MCF 10A (cell line): ENCODE results near the gene PDE6C. TPM values are rescaled to one million over a fixed set of nuclear protein-coding genes. Genes with fewer than 3 reads are reported as not detected.

ENCODE experiments used
- BruUV-seq: library from RNA; stranded (reverse); fragments of 400-500 nt; replicated peaks from 2 replicates; lab custom pipeline; 2021; lab: Mats Ljungman, UMichigan
- CTCF ChIA-PET: fragments of 300-600 bp; sonication (Branson Sonifier 250); formaldehyde crosslinking; extraction: SDS; loops from one replicate; lab custom pipeline; 2021; ENCODE audit warnings: antibody characterized with exemption, inconsistent platforms; lab: Yijun Ruan, JAX
- POLR2A ChIA-PET: fragments of 300-600, 350-650 bp; sonication (Branson Sonifier 250); formaldehyde crosslinking; extraction: SDS; loops from one replicate; lab custom pipeline; 2020; ENCODE audit warnings: antibody characterized with exemption, inconsistent platforms; lab: Yijun Ruan, JAX
- DNase-seq: peaks from one replicate; pipeline ENCODE4 v3.0.0-alpha.2; 2018; ENCODE audit not compliant: unreplicated experiment
- H3K27ac Mint-ChIP-seq: one replicate; pipeline ENCODE4 v1.8.0; 2022; ENCODE audit warnings: mild to moderate bottlenecking, low read depth, mixed read lengths; ENCODE audit not compliant: unreplicated experiment
- H3K27me3 Mint-ChIP-seq: one replicate; pipeline ENCODE4 v1.8.0; 2022; ENCODE audit warnings: mixed read lengths; ENCODE audit not compliant: insufficient read depth, unreplicated experiment
- H3K36me3 Mint-ChIP-seq: one replicate; pipeline ENCODE4 v1.8.0; 2022; ENCODE audit warnings: mild to moderate bottlenecking, moderate library complexity, mixed read lengths; ENCODE audit not compliant: insufficient read depth, unreplicated experiment
- H3K4me1 Mint-ChIP-seq: one replicate; pipeline ENCODE4 v1.8.0; 2022; ENCODE audit warnings: mixed read lengths; ENCODE audit not compliant: insufficient read depth, unreplicated experiment
- H3K4me3 Mint-ChIP-seq: one replicate; pipeline ENCODE4 v1.8.0; 2022; ENCODE audit warnings: mild to moderate bottlenecking, moderate library complexity, mixed read lengths; ENCODE audit not compliant: unreplicated experiment
- H3K9me3 Mint-ChIP-seq: one replicate; pipeline ENCODE4 v1.8.0; 2022; ENCODE audit warnings: mixed read lengths; ENCODE audit not compliant: unreplicated experiment
- intact Hi-C: fragments of 100-400 bp; cut with micrococcal nuclease; formaldehyde crosslinking; loops from 2 replicates; pipeline ENCODE4 v1.14.1; 2022
- total RNA-seq: library from RNA; stranded (reverse); gene quantifications from 2 replicates; pipeline ENCODE4 v1.2.3, GENCODE V29; 2022
- TF ChIP-seq, protein P1 (sequence below): fragments of 200-600 bp; IDR thresholded peaks from one replicate; pipeline ENCODE4 v1.8.0; 2022; ENCODE audit warnings: antibody characterized with exemption, mild to moderate bottlenecking; ENCODE audit not compliant: unreplicated experiment

Gene PDE6C
- total RNA-seq, 1 experiment from 2014 or later, result not detected

DNA sequence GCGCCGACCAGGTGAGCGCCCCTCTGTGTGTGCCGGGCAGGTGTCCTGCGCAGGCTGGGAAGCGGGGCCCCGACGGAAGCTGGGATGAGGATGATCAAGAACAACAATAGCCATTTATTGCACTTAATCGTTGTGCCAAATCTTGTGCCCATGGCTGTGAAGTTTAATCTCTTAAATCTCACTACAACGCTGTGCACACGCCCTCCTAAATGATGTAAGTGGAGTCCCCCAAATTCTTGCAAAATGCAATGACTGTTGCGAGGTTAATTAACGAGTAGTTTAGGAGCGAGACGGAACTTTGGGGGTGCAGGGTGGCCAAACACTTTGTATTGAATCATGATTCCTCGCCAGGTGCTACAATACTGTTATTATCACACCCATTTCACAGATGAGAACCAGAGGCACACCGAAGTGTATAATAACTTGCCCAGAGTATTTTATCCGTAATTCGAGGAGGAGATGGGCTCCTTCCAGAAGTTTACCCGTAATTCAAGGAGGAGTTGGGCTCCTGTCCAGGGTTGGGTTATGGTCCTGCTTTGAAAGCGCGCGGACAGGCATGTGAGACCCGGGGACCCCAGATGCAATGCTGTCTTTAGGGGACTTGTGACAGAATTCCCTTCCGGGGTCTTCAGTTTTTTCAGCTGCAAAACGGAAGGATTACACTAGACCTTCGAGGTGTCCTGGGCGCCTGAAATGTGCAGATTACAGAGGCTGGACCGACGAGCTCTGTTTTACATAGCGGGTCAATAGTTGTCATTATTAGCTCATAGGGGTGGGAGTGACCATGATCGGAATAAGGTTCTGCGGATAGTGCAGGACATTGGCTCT, 44.8 kb upstream of the PDE6C start:
- intact Hi-C loops, result no loop called here
- no TSS peak for BruUV-seq
- TF ChIP-seq, protein P1, sequence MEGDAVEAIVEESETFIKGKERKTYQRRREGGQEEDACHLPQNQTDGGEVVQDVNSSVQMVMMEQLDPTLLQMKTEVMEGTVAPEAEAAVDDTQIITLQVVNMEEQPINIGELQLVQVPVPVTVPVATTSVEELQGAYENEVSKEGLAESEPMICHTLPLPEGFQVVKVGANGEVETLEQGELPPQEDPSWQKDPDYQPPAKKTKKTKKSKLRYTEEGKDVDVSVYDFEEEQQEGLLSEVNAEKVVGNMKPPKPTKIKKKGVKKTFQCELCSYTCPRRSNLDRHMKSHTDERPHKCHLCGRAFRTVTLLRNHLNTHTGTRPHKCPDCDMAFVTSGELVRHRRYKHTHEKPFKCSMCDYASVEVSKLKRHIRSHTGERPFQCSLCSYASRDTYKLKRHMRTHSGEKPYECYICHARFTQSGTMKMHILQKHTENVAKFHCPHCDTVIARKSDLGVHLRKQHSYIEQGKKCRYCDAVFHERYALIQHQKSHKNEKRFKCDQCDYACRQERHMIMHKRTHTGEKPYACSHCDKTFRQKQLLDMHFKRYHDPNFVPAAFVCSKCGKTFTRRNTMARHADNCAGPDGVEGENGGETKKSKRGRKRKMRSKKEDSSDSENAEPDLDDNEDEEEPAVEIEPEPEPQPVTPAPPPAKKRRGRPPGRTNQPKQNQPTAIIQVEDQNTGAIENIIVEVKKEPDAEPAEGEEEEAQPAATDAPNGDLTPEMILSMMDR, result no peak
- CTCF ChIA-PET, result interaction anchor here (0.7 kb wide), 2 partner anchors 13 to 25 kb away, joined by 3 read pairs; no protein-coding TSS in a partner anchor
- no peaks in the 10 kb centered on the region for H3K4me1 Mint-ChIP-seq
- no peaks in the 10 kb centered on the region for H3K36me3 Mint-ChIP-seq
- H3K4me3 Mint-ChIP-seq, result peak overlapping the region; percentile 59
- POLR2A ChIA-PET, result no interaction called here
- H3K27me3 Mint-ChIP-seq, result peaks cover 34% of the 10 kb centered on the region
- no peak for DNase-seq
- no peaks in the 10 kb centered on the region for H3K9me3 Mint-ChIP-seq
- H3K27ac Mint-ChIP-seq, result no peak overlapping the region

DNA sequence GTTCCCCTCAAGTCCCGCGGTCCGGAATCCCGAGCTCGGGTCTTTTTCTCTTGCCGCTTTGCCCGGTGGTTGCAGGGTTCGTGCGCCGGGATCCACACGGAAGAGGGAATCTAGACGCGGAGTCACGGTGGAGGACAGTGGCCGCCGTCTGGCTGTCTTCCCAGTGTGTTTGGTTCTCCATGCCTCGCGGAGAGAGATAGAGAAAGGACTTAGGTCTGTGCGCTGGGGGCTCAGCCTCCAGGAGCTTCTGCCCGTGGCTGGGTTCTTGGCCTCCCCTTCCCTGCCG, 44.3 kb upstream of the PDE6C start:
- no peaks in the 10 kb centered on the region for H3K9me3 Mint-ChIP-seq
- POLR2A ChIA-PET, result no interaction called here
- BruUV-seq, result no TSS peak

DNA sequence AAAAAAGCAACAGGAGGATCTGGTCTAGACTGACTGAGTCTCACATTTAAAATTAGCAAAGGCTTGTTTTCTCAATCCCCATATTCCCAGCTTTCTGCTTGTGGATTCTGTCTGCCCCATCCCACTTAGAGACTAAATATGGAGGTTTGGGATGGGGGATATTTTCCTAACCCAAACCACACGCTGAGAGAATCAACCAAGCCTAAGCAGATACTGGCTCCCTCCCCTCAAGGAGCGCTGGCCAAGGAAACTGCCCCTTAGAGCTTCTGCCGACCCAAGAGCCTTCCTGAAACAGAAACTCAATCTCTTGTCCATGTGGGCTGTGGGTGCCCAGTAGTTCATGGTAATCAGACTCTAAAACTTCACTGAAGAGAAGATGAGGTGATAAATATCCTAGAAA, 42.0 kb upstream of the PDE6C start:
- H3K4me1 Mint-ChIP-seq, result no peaks in the 10 kb centered on the region
- DNase-seq, result no peak
- no peaks in the 10 kb centered on the region for H3K9me3 Mint-ChIP-seq
- H3K4me3 Mint-ChIP-seq, result no peak overlapping the region
- TF ChIP-seq, protein P1, result no peak
- no peaks in the 10 kb centered on the region for H3K36me3 Mint-ChIP-seq
- POLR2A ChIA-PET, result no interaction called here
- intact Hi-C loops, result no loop called here
- CTCF ChIA-PET, result interaction anchor here (1.3 kb wide), 1 partner anchor 15 kb away, joined by 4 read pairs; no protein-coding TSS in a partner anchor
- H3K27ac Mint-ChIP-seq, result no peak overlapping the region
- H3K27me3 Mint-ChIP-seq, result peaks cover 45% of the 10 kb centered on the region
- no TSS peak for BruUV-seq

More for the DNA sequence above, 44.3 kb upstream of the PDE6C start:
- Mint-ChIP-seq H3K36me3 (no peaks in the 10 kb centered on the region), H3K4me3 (no peak overlapping the region), H3K27me3 (peaks cover 39% of the 10 kb centered on the region), H3K27ac (no peak overlapping the region), H3K4me1 (no peaks in the 10 kb centered on the region)
- TF ChIP-seq, protein P1, result no peak
- DNase-seq, result no peak
- intact Hi-C loops, result no loop called here
- CTCF ChIA-PET, result interaction anchor here (0.6 to 0.7 kb wide), 4 partner anchors 14 to 83 kb away, joined by 3 read pairs; no protein-coding TSS in a partner anchor

DNA sequence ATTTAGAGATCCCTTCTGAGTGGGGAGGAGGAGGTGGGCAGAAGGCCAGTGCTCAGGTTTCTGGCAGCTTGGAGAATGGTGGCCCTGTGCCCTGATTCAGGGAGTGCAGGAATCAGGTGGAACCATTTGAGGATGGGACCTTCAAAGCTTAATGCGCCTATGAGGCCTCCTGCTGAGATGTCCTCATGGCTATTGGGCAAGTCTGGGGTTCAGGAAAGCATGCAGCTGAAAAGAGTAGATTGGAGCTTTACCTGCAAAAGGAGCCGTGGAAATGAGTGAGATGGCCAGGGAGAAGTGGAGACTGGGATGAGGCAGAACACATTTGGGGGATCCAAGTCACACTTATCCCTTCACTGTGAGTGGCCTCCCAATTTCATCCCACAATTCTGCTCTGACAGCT, 39.7 kb upstream of the PDE6C start:
- H3K9me3 Mint-ChIP-seq, result no peaks in the 10 kb centered on the region
- no peak for DNase-seq
- no peaks in the 10 kb centered on the region for H3K4me1 Mint-ChIP-seq
- H3K36me3 Mint-ChIP-seq, result no peaks in the 10 kb centered on the region
- no peak overlapping the region for H3K4me3 Mint-ChIP-seq
- ChIA-PET POLR2A (interaction anchor here (0.7 kb wide), 1 partner anchor 174 kb away, joined by 3 read pairs; no protein-coding TSS in a partner anchor), CTCF (interaction anchor here (1.3 kb wide), 1 partner anchor 31 kb away, joined by 3 read pairs; no protein-coding TSS in a partner anchor)
- BruUV-seq, result no TSS peak
- H3K27me3 Mint-ChIP-seq, result peaks cover 34% of the 10 kb centered on the region
- H3K27ac Mint-ChIP-seq, result no peak overlapping the region
- intact Hi-C loops, result no loop called here
- TF ChIP-seq, protein P1, result no peak
